Measurements from ENCODE around the gene SCAMP5.
A peak's percentile ranks its signal among the peaks of the same experiment; 100 is the strongest.

SCAMP5 gene

GRCh38 chr15:74982183-74982582 lies 13.2 kb upstream of the SCAMP5 start:
- H3K27me3 ChIP-seq (ENCODE audit: control insufficient read depth, insufficient read depth, low read length): no peaks in the 10 kb centered on the region
- H3K36me3 ChIP-seq (ENCODE audit: control insufficient read depth, insufficient read depth, low read length): no peaks in the 10 kb centered on the region
- H3K4me1 ChIP-seq (ENCODE audit: control insufficient read depth, insufficient read depth, low read length): no peaks in the 10 kb centered on the region
- no peak overlapping the region for H3K4me3 ChIP-seq (ENCODE audit: low read length)
- H3K9ac ChIP-seq (ENCODE audit: low read length): no peak overlapping the region
- H3K9me3 ChIP-seq (ENCODE audit: control insufficient read depth, low read length): no peaks in the 10 kb centered on the region

- Histone ChIP-seq H3K27me3 (ENCODE audit: control insufficient read depth, insufficient read depth, low read length) (no peaks in the 10 kb centered on the region), H3K4me1 (ENCODE audit: control insufficient read depth, insufficient read depth, low read length) (no peaks in the 10 kb centered on the region), H3K4me3 (ENCODE audit: low read length) (no peak overlapping the region), H3K36me3 (ENCODE audit: control insufficient read depth, insufficient read depth, low read length) (no peaks in the 10 kb centered on the region), H3K9me3 (ENCODE audit: control insufficient read depth, low read length) (no peaks in the 10 kb centered on the region), H3K9ac (ENCODE audit: low read length) (no peak overlapping the region)
Observed at GRCh38 chr15:74983725-74984231, 11.6 kb upstream of the SCAMP5 start.

GRCh38 chr15:74988007-74988800 lies 7.2 kb upstream of the SCAMP5 start:
- H3K36me3 ChIP-seq (ENCODE audit: control insufficient read depth, insufficient read depth, low read length): no peaks in the 10 kb centered on the region
- no peaks in the 10 kb centered on the region for H3K27me3 ChIP-seq (ENCODE audit: control insufficient read depth, insufficient read depth, low read length)
- H3K4me3 ChIP-seq (ENCODE audit: low read length): no peak overlapping the region
- no peaks in the 10 kb centered on the region for H3K4me1 ChIP-seq (ENCODE audit: control insufficient read depth, insufficient read depth, low read length)
- H3K9ac ChIP-seq (ENCODE audit: low read length): no peak overlapping the region
- no peaks in the 10 kb centered on the region for H3K9me3 ChIP-seq (ENCODE audit: control insufficient read depth, low read length)

GRCh38 chr15:74989527-74989926 lies 5.8 kb upstream of the SCAMP5 start:
- H3K36me3 ChIP-seq (ENCODE audit: control insufficient read depth, insufficient read depth, low read length): no peaks in the 10 kb centered on the region
- no peak overlapping the region for H3K9ac ChIP-seq (ENCODE audit: low read length)
- no peak overlapping the region for H3K4me3 ChIP-seq (ENCODE audit: low read length)
- H3K27me3 ChIP-seq (ENCODE audit: control insufficient read depth, insufficient read depth, low read length): no peaks in the 10 kb centered on the region
- H3K4me1 ChIP-seq (ENCODE audit: control insufficient read depth, insufficient read depth, low read length): no peaks in the 10 kb centered on the region
- no peaks in the 10 kb centered on the region for H3K9me3 ChIP-seq (ENCODE audit: control insufficient read depth, low read length)

GRCh38 chr15:74992619-74993018 lies 2.7 kb upstream of the SCAMP5 start:
- peaks cover 19% of the 10 kb centered on the region for H3K27me3 ChIP-seq (ENCODE audit: control insufficient read depth, insufficient read depth, low read length)
- H3K4me3 ChIP-seq (ENCODE audit: low read length): no peak overlapping the region
- no peaks in the 10 kb centered on the region for H3K36me3 ChIP-seq (ENCODE audit: control insufficient read depth, insufficient read depth, low read length)
- H3K9ac ChIP-seq (ENCODE audit: low read length): no peak overlapping the region
- H3K4me1 ChIP-seq (ENCODE audit: control insufficient read depth, insufficient read depth, low read length): peaks cover 19% of the 10 kb centered on the region
- no peaks in the 10 kb centered on the region for H3K9me3 ChIP-seq (ENCODE audit: control insufficient read depth, low read length)

- no peaks in the 10 kb centered on the region for H3K9me3 ChIP-seq (ENCODE audit: control insufficient read depth, low read length)
- peaks cover 27% of the 10 kb centered on the region for H3K4me1 ChIP-seq (ENCODE audit: control insufficient read depth, insufficient read depth, low read length)
- H3K27me3 ChIP-seq (ENCODE audit: control insufficient read depth, insufficient read depth, low read length): peaks cover 19% of the 10 kb centered on the region
- no peak overlapping the region for H3K4me3 ChIP-seq (ENCODE audit: low read length)
- no peaks in the 10 kb centered on the region for H3K36me3 ChIP-seq (ENCODE audit: control insufficient read depth, insufficient read depth, low read length)
- H3K9ac ChIP-seq (ENCODE audit: low read length): no peak overlapping the region
Observed at GRCh38 chr15:74994236-74994635, 1.1 kb upstream of the SCAMP5 start.

- Histone ChIP-seq H3K36me3 (ENCODE audit: control insufficient read depth, insufficient read depth, low read length) (no peaks in the 10 kb centered on the region), H3K9me3 (ENCODE audit: control insufficient read depth, low read length) (no peaks in the 10 kb centered on the region), H3K4me1 (ENCODE audit: control insufficient read depth, insufficient read depth, low read length) (peaks cover 30% of the 10 kb centered on the region), H3K4me3 (ENCODE audit: low read length) (no peak overlapping the region), H3K27me3 (ENCODE audit: control insufficient read depth, insufficient read depth, low read length) (peaks cover 19% of the 10 kb centered on the region), H3K9ac (ENCODE audit: low read length) (no peak overlapping the region)
Observed at GRCh38 chr15:74994685-74995084, 678 bp upstream of the SCAMP5 start.

- H3K36me3 ChIP-seq (ENCODE audit: control insufficient read depth, insufficient read depth, low read length): no peaks in the 10 kb centered on the region
- H3K9ac ChIP-seq (ENCODE audit: low read length): peak overlapping the region; percentile 75
- H3K4me3 ChIP-seq (ENCODE audit: low read length): peak overlapping the region; percentile 25
- peaks cover 19% of the 10 kb centered on the region for H3K27me3 ChIP-seq (ENCODE audit: control insufficient read depth, insufficient read depth, low read length)
- peaks cover 39% of the 10 kb centered on the region for H3K4me1 ChIP-seq (ENCODE audit: control insufficient read depth, insufficient read depth, low read length)
- no peaks in the 10 kb centered on the region for H3K9me3 ChIP-seq (ENCODE audit: control insufficient read depth, low read length)
Observed at GRCh38 chr15:74995779-74996765, 709 bp downstream of the SCAMP5 start.

GRCh38 chr15:74997141-74997540 lies 1.8 kb downstream of the SCAMP5 start:
- no peak overlapping the region for H3K9ac ChIP-seq (ENCODE audit: low read length)
- H3K4me1 ChIP-seq (ENCODE audit: control insufficient read depth, insufficient read depth, low read length): peaks cover 39% of the 10 kb centered on the region
- peaks cover 19% of the 10 kb centered on the region for H3K27me3 ChIP-seq (ENCODE audit: control insufficient read depth, insufficient read depth, low read length)
- H3K36me3 ChIP-seq (ENCODE audit: control insufficient read depth, insufficient read depth, low read length): no peaks in the 10 kb centered on the region
- no peak overlapping the region for H3K4me3 ChIP-seq (ENCODE audit: low read length)
- H3K9me3 ChIP-seq (ENCODE audit: control insufficient read depth, low read length): no peaks in the 10 kb centered on the region

- no peaks in the 10 kb centered on the region for H3K9me3 ChIP-seq (ENCODE audit: control insufficient read depth, low read length)
- no peak overlapping the region for H3K9ac ChIP-seq (ENCODE audit: low read length)
- peaks cover 39% of the 10 kb centered on the region for H3K4me1 ChIP-seq (ENCODE audit: control insufficient read depth, insufficient read depth, low read length)
- H3K36me3 ChIP-seq (ENCODE audit: control insufficient read depth, insufficient read depth, low read length): no peaks in the 10 kb centered on the region
- H3K4me3 ChIP-seq (ENCODE audit: low read length): no peak overlapping the region
- H3K27me3 ChIP-seq (ENCODE audit: control insufficient read depth, insufficient read depth, low read length): peaks cover 19% of the 10 kb centered on the region
Observed at GRCh38 chr15:74997543-74997942, 2.2 kb downstream of the SCAMP5 start.

- no peak overlapping the region for H3K4me3 ChIP-seq (ENCODE audit: low read length)
- H3K9me3 ChIP-seq (ENCODE audit: control insufficient read depth, low read length): no peaks in the 10 kb centered on the region
- peaks cover 11% of the 10 kb centered on the region for H3K27me3 ChIP-seq (ENCODE audit: control insufficient read depth, insufficient read depth, low read length)
- H3K4me1 ChIP-seq (ENCODE audit: control insufficient read depth, insufficient read depth, low read length): peaks cover 32% of the 10 kb centered on the region
- H3K36me3 ChIP-seq (ENCODE audit: control insufficient read depth, insufficient read depth, low read length): no peaks in the 10 kb centered on the region
- no peak overlapping the region for H3K9ac ChIP-seq (ENCODE audit: low read length)
Observed at GRCh38 chr15:75001310-75001709, 5.9 kb downstream of the SCAMP5 start.

- Histone ChIP-seq H3K36me3 (ENCODE audit: control insufficient read depth, insufficient read depth, low read length) (no peaks in the 10 kb centered on the region), H3K4me1 (ENCODE audit: control insufficient read depth, insufficient read depth, low read length) (peaks cover 21% of the 10 kb centered on the region), H3K9ac (ENCODE audit: low read length) (no peak overlapping the region), H3K4me3 (ENCODE audit: low read length) (no peak overlapping the region), H3K9me3 (ENCODE audit: control insufficient read depth, low read length) (no peaks in the 10 kb centered on the region), H3K27me3 (ENCODE audit: control insufficient read depth, insufficient read depth, low read length) (no peaks in the 10 kb centered on the region)
Observed at GRCh38 chr15:75002398-75002797, 7.0 kb downstream of the SCAMP5 start.
